Caco-2 (cell line): ENCODE measurements around the gene TNRC6C. TPM values are rescaled to one million over a fixed set of nuclear protein-coding genes. Genes with fewer than 3 reads are reported as not detected.

Experiments
- BruUV-seq: library from RNA; stranded (reverse); fragments of 400-500 nt; replicated peaks from 2 replicates; lab custom pipeline; 2021; lab: Mats Ljungman, UMichigan
- CTCF ChIA-PET: fragments of 300-600 bp; sonication (Branson Sonifier 250); formaldehyde crosslinking; loops from one replicate; lab custom pipeline; 2022; ENCODE audit warnings: antibody characterized with exemption; lab: Charles Lee
- POLR2A ChIA-PET: fragments of 300-600 bp; sonication (Branson Sonifier 250); formaldehyde crosslinking; loops from one replicate; lab custom pipeline; 2022; ENCODE audit warnings: antibody characterized with exemption; lab: Charles Lee
- DNase-seq, 2 experiments: peaks; one replicate each; pipeline versions ENCODE4 v3.0.0 to v3.0.0-alpha.2; 2020 to 2022
- H3K27me3 ChIP-seq: replicated peaks from 2 replicates; pipeline ENCODE4 v1.6.0; 2011; ENCODE audit warnings: low read length; ENCODE audit not compliant: control insufficient read depth, insufficient read depth
- H3K36me3 ChIP-seq: 2 replicates; pipeline ENCODE4 v1.5.1; 2011; ENCODE audit warnings: low read length; ENCODE audit not compliant: control insufficient read depth, insufficient read depth
- H3K4me1 ChIP-seq: fragments of 250-450 bp; sonication (Bioruptor Pico); 2 replicates; pipeline ENCODE4 v1.5.1; 2020; ENCODE audit warnings: mild to moderate bottlenecking
- H3K4me3 ChIP-seq: 2 replicates; pipeline ENCODE4 v1.5.1; 2011; ENCODE audit warnings: low read depth, mild to moderate bottlenecking, control low read depth, low read length
- H3K9me3 ChIP-seq: fragments of 250-450 bp; sonication (Bioruptor Pico); 2 replicates; pipeline ENCODE4 v1.5.1; 2020; ENCODE audit warnings: mild to moderate bottlenecking, moderate library complexity
- H3K27ac Mint-ChIP-seq: one replicate; pipeline ENCODE4 v1.8.0; 2022; ENCODE audit warnings: mixed read lengths; ENCODE audit not compliant: unreplicated experiment
- H3K27me3 Mint-ChIP-seq: one replicate; pipeline ENCODE4 v1.8.0; 2022; ENCODE audit warnings: mixed read lengths; ENCODE audit not compliant: insufficient read depth, unreplicated experiment
- H3K36me3 Mint-ChIP-seq: one replicate; pipeline ENCODE4 v1.8.0; 2022; ENCODE audit warnings: mild to moderate bottlenecking, mixed read lengths; ENCODE audit not compliant: insufficient read depth, unreplicated experiment
- H3K4me1 Mint-ChIP-seq: one replicate; pipeline ENCODE4 v1.8.0; 2022; ENCODE audit warnings: low read depth, mixed read lengths; ENCODE audit not compliant: unreplicated experiment
- H3K4me3 Mint-ChIP-seq: one replicate; pipeline ENCODE4 v1.8.0; 2022; ENCODE audit warnings: mild to moderate bottlenecking, moderate library complexity, mixed read lengths; ENCODE audit not compliant: unreplicated experiment
- H3K9me3 Mint-ChIP-seq: one replicate; pipeline ENCODE4 v1.8.0; 2022; ENCODE audit warnings: mixed read lengths; ENCODE audit not compliant: unreplicated experiment
- intact Hi-C: fragments of 100-400 bp; cut with micrococcal nuclease; formaldehyde crosslinking; loops from one replicate; pipeline ENCODE4 v1.10.0; 2022; ENCODE audit not compliant: unreplicated experiment
- total RNA-seq: library from RNA; stranded (reverse); gene quantifications from 2 replicates; pipeline ENCODE4 v1.2.3, GENCODE V29; 2022
- TF ChIP-seq, protein P1 (sequence below), 2 experiments: fragments of 200-600 bp in 1 of 2; IDR thresholded peaks; 1 replicate in 1 of 2; 2 replicates in 1 of 2; pipeline versions ENCODE4 v1.5.1 to v1.8.0; 2011 to 2022; ENCODE audit warnings: antibody characterized with exemption in 1 of 2, control low read depth in 1 of 2, inconsistent platforms in 1 of 2, low read depth in 1 of 2, low read length in 1 of 2, mild to moderate bottlenecking in 1 of 2, moderate library complexity in 1 of 2; ENCODE audit not compliant: insufficient read depth in 1 of 2, severe bottlenecking in 1 of 2, unreplicated experiment in 1 of 2

The TNRC6C gene
- total RNA-seq, 1 experiment from 2014 or later = 17.9 TPM

DNA sequence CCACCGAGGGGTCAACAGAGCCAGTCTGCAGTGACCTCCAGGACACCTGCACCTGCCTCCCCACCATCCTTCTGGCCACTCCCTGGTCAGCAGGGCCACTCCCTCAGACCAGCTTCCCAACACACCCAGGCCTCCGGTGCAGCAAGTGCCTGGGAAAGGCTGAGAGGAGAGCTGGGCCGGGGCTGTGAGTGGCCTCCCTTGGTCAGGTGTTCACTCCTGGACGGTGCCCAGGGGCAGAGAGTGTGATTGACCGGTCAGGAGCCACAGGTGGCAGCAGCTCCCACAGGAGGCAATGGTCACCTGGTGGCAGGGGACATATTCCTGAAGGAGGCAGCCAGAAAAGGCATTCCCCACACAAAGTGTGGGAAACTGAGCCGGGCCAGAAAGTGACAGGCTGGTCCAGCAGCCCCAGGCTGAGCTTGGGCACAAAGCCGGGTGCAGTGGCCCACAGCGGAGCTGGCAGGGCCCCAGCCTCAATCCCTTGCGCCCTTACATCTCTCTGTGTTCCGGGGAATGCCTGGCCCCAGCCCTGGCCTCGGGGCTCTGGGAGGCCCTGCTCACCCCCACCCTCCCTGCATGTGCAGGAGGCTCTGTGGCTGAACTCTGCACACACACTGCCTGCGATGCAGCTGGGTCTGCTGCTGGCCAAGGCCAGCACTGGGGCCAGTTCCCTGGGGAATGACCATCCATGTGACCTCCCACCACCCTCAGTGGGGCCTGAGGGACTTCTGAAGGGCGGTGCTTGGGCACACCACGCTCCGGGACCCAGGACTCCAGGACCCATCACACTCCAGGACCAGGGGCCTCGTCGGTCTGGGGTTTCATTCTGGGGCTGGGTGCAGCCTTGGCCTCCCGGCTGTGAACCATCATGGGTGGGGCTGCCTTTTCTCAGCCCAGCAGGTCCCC, 186.5 kb downstream of the TNRC6C start:
- CTCF ChIA-PET = no interaction called here

GRCh38 chr17:78146471-78146869, 188.0 kb downstream of the TNRC6C start:
- no TSS peak for BruUV-seq
- H3K9me3 ChIP-seq = no peaks in the 10 kb centered on the region
- H3K36me3 ChIP-seq = no peaks in the 10 kb centered on the region
- no peaks in the 10 kb centered on the region for H3K9me3 Mint-ChIP-seq
- H3K36me3 Mint-ChIP-seq = no peaks in the 10 kb centered on the region
- H3K27ac Mint-ChIP-seq = no peak overlapping the region
- no peak overlapping the region for H3K4me3 Mint-ChIP-seq
- peaks cover 55% of the 10 kb centered on the region for H3K4me1 ChIP-seq
- ChIA-PET CTCF (no interaction called here), POLR2A (no interaction called here)
- DNase-seq = no peak
- H3K4me3 ChIP-seq = no peak overlapping the region
- no peaks in the 10 kb centered on the region for H3K27me3 ChIP-seq
- intact Hi-C loops = no loop called here
- H3K4me1 Mint-ChIP-seq = peaks cover 17% of the 10 kb centered on the region
- TF ChIP-seq, protein P1, sequence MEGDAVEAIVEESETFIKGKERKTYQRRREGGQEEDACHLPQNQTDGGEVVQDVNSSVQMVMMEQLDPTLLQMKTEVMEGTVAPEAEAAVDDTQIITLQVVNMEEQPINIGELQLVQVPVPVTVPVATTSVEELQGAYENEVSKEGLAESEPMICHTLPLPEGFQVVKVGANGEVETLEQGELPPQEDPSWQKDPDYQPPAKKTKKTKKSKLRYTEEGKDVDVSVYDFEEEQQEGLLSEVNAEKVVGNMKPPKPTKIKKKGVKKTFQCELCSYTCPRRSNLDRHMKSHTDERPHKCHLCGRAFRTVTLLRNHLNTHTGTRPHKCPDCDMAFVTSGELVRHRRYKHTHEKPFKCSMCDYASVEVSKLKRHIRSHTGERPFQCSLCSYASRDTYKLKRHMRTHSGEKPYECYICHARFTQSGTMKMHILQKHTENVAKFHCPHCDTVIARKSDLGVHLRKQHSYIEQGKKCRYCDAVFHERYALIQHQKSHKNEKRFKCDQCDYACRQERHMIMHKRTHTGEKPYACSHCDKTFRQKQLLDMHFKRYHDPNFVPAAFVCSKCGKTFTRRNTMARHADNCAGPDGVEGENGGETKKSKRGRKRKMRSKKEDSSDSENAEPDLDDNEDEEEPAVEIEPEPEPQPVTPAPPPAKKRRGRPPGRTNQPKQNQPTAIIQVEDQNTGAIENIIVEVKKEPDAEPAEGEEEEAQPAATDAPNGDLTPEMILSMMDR (IDR thresholded peaks at IDR 0.05; ENCODE audit: insufficient read depth in 1 of 2, low read depth in 1 of 2, low read length in 1 of 2, severe bottlenecking in 1 of 2, unreplicated experiment in 1 of 2) = no peak
- H3K27me3 Mint-ChIP-seq = no peaks in the 10 kb centered on the region

More for the DNA sequence above, 186.5 kb downstream of the TNRC6C start:
- no peaks in the 10 kb centered on the region for H3K27me3 ChIP-seq
- no TSS peak for BruUV-seq
- no peak overlapping the region for H3K4me3 ChIP-seq
- peak in 1 of 2 experiments; percentile 51 for DNase-seq
- H3K9me3 ChIP-seq = no peaks in the 10 kb centered on the region
- no peaks in the 10 kb centered on the region for H3K9me3 Mint-ChIP-seq
- POLR2A ChIA-PET = interaction anchor here (0.5 kb wide), 1 partner anchor 59 kb away, joined by 11 read pairs; no protein-coding TSS in a partner anchor
- TF ChIP-seq, protein P1 (IDR thresholded peaks at IDR 0.05; ENCODE audit: insufficient read depth in 1 of 2, low read depth in 1 of 2, low read length in 1 of 2, severe bottlenecking in 1 of 2, unreplicated experiment in 1 of 2) = no peak
- H3K27ac Mint-ChIP-seq = no peak overlapping the region
- no peaks in the 10 kb centered on the region for H3K27me3 Mint-ChIP-seq
- no peaks in the 10 kb centered on the region for H3K36me3 ChIP-seq
- peaks cover 49% of the 10 kb centered on the region for H3K4me1 ChIP-seq
- peaks cover 12% of the 10 kb centered on the region for H3K4me1 Mint-ChIP-seq
- intact Hi-C loops = no loop called here
- H3K36me3 Mint-ChIP-seq = peaks cover 6% of the 10 kb centered on the region
- H3K4me3 Mint-ChIP-seq = no peak overlapping the region

- Mint-ChIP-seq H3K9me3 (no peaks in the 10 kb centered on the region), H3K27me3 (no peaks in the 10 kb centered on the region), H3K36me3 (no peaks in the 10 kb centered on the region), H3K4me1 (peaks cover 18% of the 10 kb centered on the region), H3K27ac (no peak overlapping the region), H3K4me3 (no peak overlapping the region)
- Histone ChIP-seq H3K36me3 (no peaks in the 10 kb centered on the region), H3K4me3 (no peak overlapping the region), H3K9me3 (no peaks in the 10 kb centered on the region), H3K27me3 (no peaks in the 10 kb centered on the region), H3K4me1 (peaks cover 56% of the 10 kb centered on the region)
- intact Hi-C loops = no loop called here
- peak in 1 of 2 experiments; percentile 29 for DNase-seq
- TF ChIP-seq, protein P1 (IDR thresholded peaks at IDR 0.05; ENCODE audit: insufficient read depth in 1 of 2, low read depth in 1 of 2, low read length in 1 of 2, severe bottlenecking in 1 of 2, unreplicated experiment in 1 of 2) = no peak
- no TSS peak for BruUV-seq
- ChIA-PET POLR2A (no interaction called here), CTCF (no interaction called here)
Observed at GRCh38 chr17:78146881-78147280, 188.4 kb downstream of the TNRC6C start.
